Mucosa of stomach (tissue), 1 donor: ENCODE measurements around the gene TCP1.

Experiments
- H3K27me3 ChIP-seq: one replicate; pipeline ENCODE4 v1.7.0; 2013; ENCODE audit warnings: mild to moderate bottlenecking, low read length; ENCODE audit not compliant: control insufficient read depth, insufficient read depth
- H3K36me3 ChIP-seq: one replicate; pipeline ENCODE4 v1.7.0; 2013; ENCODE audit warnings: low read length; ENCODE audit not compliant: control insufficient read depth, insufficient read depth
- H3K4me1 ChIP-seq: one replicate; pipeline ENCODE4 v1.7.0; 2013; ENCODE audit warnings: mild to moderate bottlenecking, low read length; ENCODE audit not compliant: control insufficient read depth, insufficient read depth
- H3K4me3 ChIP-seq: one replicate; pipeline ENCODE4 v1.7.0; 2013; ENCODE audit warnings: low read length
- H3K9ac ChIP-seq: one replicate; pipeline ENCODE4 v1.7.0; 2013; ENCODE audit warnings: mild to moderate bottlenecking, low read length, moderate library complexity
- H3K9me3 ChIP-seq: one replicate; pipeline ENCODE4 v1.7.0; 2013; ENCODE audit warnings: mild to moderate bottlenecking, low read length, moderate library complexity; ENCODE audit not compliant: control insufficient read depth
- donor health status: Pancreatic carcinoma.

TCP1 gene

GRCh38 chr6:159789377-159790148 lies at the start of gene TCP1:
TCP1 (minus strand) TSS chr6:159789602; CDS start chr6:159789468, 134 bp downstream.
- peak within 1 kb of the TSS; percentile 95 for H3K4me3 ChIP-seq
- peaks cover 7% of the 10 kb centered on the region for H3K4me1 ChIP-seq
- H3K36me3 ChIP-seq: no peaks in the 10 kb centered on the region
- H3K9me3 ChIP-seq: no peaks in the 10 kb centered on the region
- H3K9ac ChIP-seq: peak within 1 kb of the TSS; percentile 86
- H3K27me3 ChIP-seq: no peaks in the 10 kb centered on the region

- Histone ChIP-seq H3K4me3 (no peak overlapping the region), H3K4me1 (no peaks in the 10 kb centered on the region), H3K36me3 (no peaks in the 10 kb centered on the region), H3K9me3 (no peaks in the 10 kb centered on the region), H3K9ac (no peak overlapping the region), H3K27me3 (no peaks in the 10 kb centered on the region)
Observed at GRCh38 chr6:159838020-159838744, 48.8 kb upstream of the TCP1 start.

GRCh38 chr6:159837511-159837910 lies 48.1 kb upstream of the TCP1 start:
- Histone ChIP-seq H3K4me3 (no peak overlapping the region), H3K27me3 (no peaks in the 10 kb centered on the region), H3K9me3 (no peaks in the 10 kb centered on the region), H3K9ac (no peak overlapping the region), H3K36me3 (no peaks in the 10 kb centered on the region), H3K4me1 (no peaks in the 10 kb centered on the region)

- H3K9ac ChIP-seq: no peak overlapping the region
- no peaks in the 10 kb centered on the region for H3K27me3 ChIP-seq
- no peaks in the 10 kb centered on the region for H3K36me3 ChIP-seq
- no peaks in the 10 kb centered on the region for H3K4me1 ChIP-seq
- H3K9me3 ChIP-seq: no peaks in the 10 kb centered on the region
- H3K4me3 ChIP-seq: no peak overlapping the region
Observed at GRCh38 chr6:159836718-159837490, 47.5 kb upstream of the TCP1 start.

GRCh38 chr6:159833997-159834603 lies 44.7 kb upstream of the TCP1 start:
- Histone ChIP-seq H3K27me3 (peaks cover 3% of the 10 kb centered on the region), H3K4me3 (no peak overlapping the region), H3K36me3 (no peaks in the 10 kb centered on the region), H3K4me1 (no peaks in the 10 kb centered on the region), H3K9ac (no peak overlapping the region), H3K9me3 (no peaks in the 10 kb centered on the region)

- Histone ChIP-seq H3K27me3 (peaks cover 3% of the 10 kb centered on the region), H3K4me1 (no peaks in the 10 kb centered on the region), H3K4me3 (no peak overlapping the region), H3K36me3 (no peaks in the 10 kb centered on the region), H3K9me3 (no peaks in the 10 kb centered on the region), H3K9ac (no peak overlapping the region)
Observed at GRCh38 chr6:159833556-159833955, 44.2 kb upstream of the TCP1 start.

GRCh38 chr6:159832946-159833345 lies 43.5 kb upstream of the TCP1 start:
- Histone ChIP-seq H3K4me1 (no peaks in the 10 kb centered on the region), H3K4me3 (no peak overlapping the region), H3K9me3 (no peaks in the 10 kb centered on the region), H3K27me3 (peaks cover 3% of the 10 kb centered on the region), H3K36me3 (no peaks in the 10 kb centered on the region), H3K9ac (no peak overlapping the region)

- no peaks in the 10 kb centered on the region for H3K4me1 ChIP-seq
- no peak overlapping the region for H3K4me3 ChIP-seq
- peaks cover 3% of the 10 kb centered on the region for H3K27me3 ChIP-seq
- no peak overlapping the region for H3K9ac ChIP-seq
- no peaks in the 10 kb centered on the region for H3K9me3 ChIP-seq
- H3K36me3 ChIP-seq: no peaks in the 10 kb centered on the region
Observed at GRCh38 chr6:159831373-159831679, 41.9 kb upstream of the TCP1 start.

GRCh38 chr6:159830501-159831372 lies 41.3 kb upstream of the TCP1 start:
- Histone ChIP-seq H3K4me3 (no peak overlapping the region), H3K4me1 (no peaks in the 10 kb centered on the region), H3K9ac (no peak overlapping the region), H3K36me3 (no peaks in the 10 kb centered on the region), H3K9me3 (no peaks in the 10 kb centered on the region), H3K27me3 (peaks cover 3% of the 10 kb centered on the region)

GRCh38 chr6:159829526-159829925 lies 40.1 kb upstream of the TCP1 start:
- Histone ChIP-seq H3K36me3 (no peaks in the 10 kb centered on the region), H3K9ac (no peak overlapping the region), H3K27me3 (peaks cover 3% of the 10 kb centered on the region), H3K4me3 (no peak overlapping the region), H3K9me3 (no peaks in the 10 kb centered on the region), H3K4me1 (no peaks in the 10 kb centered on the region)

- Histone ChIP-seq H3K4me1 (no peaks in the 10 kb centered on the region), H3K36me3 (no peaks in the 10 kb centered on the region), H3K4me3 (no peak overlapping the region), H3K9me3 (no peaks in the 10 kb centered on the region), H3K9ac (no peak overlapping the region), H3K27me3 (peaks cover 3% of the 10 kb centered on the region)
Observed at GRCh38 chr6:159828074-159828473, 38.7 kb upstream of the TCP1 start.
